GM20431 (cell line): ENCODE measurements around the gene DDX10.

ENCODE experiments used
- in situ Hi-C: fragments of 300-500 bp; cut with MseI, MboI; formaldehyde crosslinking; loops from one replicate; pipeline ENCODE4 v1.15.0; 2020; ENCODE audit warnings: low sequenced_read_pairs; ENCODE audit not compliant: unreplicated experiment

DDX10 gene

DNA sequence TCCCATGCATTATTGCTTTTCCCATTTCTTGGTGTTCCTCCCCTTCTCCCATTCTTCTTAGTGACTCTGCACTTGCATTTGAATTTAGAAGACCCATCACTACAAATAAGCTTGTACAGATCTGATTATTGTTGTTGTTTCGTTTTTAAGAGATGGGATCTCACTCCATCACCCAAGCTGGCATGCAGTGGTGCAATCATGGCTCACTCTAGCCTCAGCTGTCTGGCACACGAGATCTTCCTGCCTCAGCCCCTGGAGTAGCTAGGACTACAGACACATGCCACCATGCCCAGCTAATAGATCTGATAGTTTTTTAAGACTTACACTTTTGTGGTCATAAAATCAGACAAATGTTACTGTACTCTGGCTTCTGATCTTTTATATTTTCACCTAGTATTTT lies 252.1 kb downstream of the DDX10 start:
- in situ Hi-C loops: no loop called here

DNA sequence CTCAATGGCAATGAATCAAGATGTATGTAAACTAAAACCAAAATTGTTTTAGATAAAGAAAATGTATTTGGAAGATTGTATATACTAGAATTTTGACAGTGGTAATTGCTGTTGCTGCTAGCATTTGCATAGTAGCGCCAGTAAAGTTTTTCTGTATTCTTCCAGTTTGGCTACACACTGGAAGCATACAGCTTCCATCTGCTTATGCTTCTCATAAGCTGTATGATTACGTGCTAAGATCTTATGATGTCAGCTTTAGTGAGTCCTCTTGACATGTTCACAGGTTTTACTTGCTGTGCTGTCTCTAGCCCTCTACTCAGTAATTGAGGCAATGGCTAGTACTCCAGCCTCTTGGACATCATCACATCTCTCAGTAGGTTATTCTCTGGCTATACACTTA lies 256.3 kb downstream of the DDX10 start:
- in situ Hi-C loops: no loop called here

- in situ Hi-C loops: no loop called here
Measured at GRCh38 chr11:108922241-108922640, 257.4 kb downstream of the DDX10 start.

DNA sequence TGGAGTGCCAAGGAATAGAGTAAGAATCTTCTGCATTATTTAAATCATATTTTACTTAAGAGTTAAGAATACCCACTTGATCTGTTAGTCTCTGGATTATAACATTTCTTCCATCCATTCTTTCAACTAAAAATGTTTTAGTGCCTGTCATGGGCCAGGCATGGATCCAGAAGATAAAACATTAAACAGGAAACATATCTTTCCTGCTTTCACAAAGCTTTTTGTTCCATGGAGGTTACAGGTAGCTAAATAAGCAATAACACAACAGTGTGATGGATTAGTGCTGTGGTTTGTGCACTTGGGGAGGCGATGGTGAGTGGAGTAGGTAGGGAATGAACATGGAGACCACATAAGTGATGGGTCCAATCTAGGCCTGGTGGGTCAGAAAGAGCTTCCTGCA lies 258.5 kb downstream of the DDX10 start:
- in situ Hi-C loops: no loop called here

DNA sequence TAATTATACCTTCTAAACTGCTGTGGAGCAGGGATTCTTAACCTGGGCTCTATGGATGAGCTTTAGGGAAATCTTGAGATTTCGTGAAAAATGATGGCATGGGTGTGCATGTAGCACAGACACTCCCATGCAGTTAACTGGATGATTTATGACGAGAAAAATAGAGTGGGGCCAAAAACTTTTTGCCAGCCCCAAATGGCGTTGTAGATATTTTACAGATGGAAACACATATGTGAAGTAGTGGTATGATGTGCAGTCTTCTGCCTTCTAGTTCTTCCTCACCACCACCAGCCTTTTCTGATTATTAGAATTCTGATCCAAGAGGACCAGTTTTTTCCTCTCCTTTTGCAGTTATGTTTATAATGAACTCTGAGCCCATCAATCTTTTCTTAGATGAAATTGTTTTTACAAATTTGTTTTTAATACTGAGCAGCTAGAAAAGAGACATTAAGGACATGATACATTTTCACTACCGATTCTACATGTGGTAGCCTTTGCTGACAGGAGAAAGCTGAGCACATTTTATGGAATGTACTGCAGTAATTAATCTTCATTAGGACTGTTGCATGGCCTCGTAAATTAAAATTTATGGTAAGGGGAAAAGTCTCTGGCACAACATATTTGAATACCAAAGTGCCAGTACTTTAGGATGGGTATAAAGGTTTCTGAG lies 261.4 kb downstream of the DDX10 start:
- in situ Hi-C loops: no loop called here

- in situ Hi-C loops: no loop called here
Measured at GRCh38 chr11:108926841-108927577, 262.1 kb downstream of the DDX10 start.

DNA sequence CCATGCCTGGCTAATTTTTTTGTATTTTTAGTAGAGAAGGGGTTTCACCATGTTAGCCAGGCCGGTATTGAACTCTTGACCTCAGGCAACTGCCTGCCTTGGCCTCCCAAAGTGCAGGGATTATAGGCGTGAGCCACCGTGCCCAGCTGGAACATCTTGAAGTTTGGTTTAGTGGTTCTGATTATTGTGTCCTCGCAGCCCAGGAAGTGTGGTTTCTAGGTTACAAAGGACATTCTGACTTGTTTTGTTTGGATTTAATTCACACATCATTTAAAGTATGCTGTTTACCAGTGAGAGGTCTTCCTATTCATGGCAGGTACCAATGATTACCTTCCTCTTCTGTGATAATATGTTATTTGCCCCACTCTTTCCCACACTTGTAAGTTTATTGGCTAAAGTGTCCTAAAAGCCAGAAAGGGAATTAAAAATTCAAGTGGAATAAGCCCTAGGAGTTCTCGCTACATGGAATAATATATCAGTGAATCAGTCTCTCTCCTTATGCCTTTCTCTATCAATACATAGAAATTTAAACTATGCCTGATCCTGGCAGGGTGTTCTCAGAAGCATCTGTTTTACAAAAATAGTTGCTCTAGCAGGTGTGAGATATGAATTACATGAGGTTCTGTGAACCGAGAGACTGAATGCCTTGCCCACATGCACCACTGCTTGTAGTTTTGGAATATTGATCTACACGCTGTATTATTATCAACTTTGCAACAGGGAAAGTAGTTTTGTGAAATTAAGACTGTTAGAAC lies 263.1 kb downstream of the DDX10 start:
- in situ Hi-C loops: no loop called here

GRCh38 chr11:108929241-108929640 lies 264.4 kb downstream of the DDX10 start:
- in situ Hi-C loops: no loop called here

DNA sequence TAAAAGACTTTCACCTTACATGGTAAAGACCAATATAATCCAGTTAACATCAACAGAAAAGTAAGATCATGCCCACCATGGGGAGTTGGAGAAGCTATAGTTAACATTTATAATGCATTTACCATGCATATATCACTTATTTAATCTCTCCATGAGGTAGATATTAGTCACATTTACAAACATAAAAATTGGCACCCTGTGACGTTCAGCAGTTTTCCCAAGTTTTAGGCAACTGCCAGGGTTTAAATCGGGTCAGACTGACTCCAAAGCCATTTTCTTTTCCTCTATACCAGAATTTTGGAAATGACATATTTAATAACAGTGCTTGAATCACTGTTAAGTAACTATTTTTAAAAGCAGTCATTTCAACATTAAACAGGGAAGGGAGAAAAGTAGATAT lies 266.3 kb downstream of the DDX10 start:
- in situ Hi-C loops: no loop called here

DNA sequence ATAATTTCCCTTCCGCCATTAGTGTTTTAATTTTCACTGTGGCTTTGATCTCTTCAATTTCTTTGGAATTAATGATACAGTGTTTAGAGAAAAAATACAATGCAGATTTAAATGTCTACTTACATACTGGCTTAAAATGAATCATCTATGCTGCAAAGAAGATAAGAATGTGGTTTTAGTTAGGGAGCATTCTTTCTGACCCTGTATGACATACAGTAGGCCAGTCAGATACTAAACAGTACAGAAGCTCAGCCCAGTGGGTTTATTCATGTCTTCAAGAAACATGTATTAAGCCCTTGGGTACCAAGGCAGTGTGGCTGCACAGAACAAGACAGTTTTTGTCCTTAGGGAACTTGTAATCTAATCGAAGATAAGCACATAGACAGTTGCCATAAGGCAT lies 268.8 kb downstream of the DDX10 start:
- in situ Hi-C loops: no loop called here

DNA sequence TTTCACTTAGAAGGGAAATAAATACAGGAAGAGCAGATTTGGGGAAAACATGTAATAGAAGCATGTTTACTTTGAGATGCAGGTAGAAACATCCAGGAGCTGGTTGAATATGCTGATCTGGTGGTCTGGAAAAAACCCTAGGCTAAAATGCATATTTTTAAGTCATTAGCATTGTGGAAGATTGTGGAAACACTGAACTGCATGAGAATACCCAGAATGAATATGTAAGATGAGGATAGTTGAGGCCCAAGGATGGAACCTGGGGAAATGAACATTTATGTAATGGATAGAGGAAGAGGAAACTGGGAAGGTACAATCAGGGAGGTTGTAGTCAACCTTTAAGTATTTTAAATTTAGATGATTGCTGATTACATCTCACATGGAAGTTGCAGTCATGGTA lies 269.4 kb downstream of the DDX10 start:
- in situ Hi-C loops: no loop called here

- in situ Hi-C loops: no loop called here
Measured at GRCh38 chr11:108934696-108935095, 269.8 kb downstream of the DDX10 start.

DNA sequence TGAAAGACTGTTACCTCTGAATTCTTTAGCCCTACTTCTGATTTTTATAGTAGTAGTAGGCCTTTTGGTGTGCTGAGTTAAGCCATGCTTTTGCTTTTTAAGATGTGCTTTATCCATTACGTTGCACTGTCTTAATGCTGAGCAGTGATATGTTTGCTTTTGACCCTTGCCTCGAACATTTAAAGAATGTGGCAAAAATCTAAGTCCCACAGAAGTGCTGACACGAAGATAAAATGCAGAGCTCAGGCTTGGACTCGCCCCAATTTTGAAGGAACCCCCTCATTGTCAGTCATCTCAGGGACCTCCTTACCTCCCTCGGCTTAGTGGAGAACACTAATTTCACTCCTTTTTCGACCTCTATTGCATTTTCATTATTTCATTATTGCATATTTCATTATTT lies 272.9 kb downstream of the DDX10 start:
- in situ Hi-C loops: no loop called here

- in situ Hi-C loops: no loop called here
Measured at GRCh38 chr11:108938604-108939003, 273.7 kb downstream of the DDX10 start.

GRCh38 chr11:108939135-108939534 lies 274.3 kb downstream of the DDX10 start:
- in situ Hi-C loops: no loop called here

DNA sequence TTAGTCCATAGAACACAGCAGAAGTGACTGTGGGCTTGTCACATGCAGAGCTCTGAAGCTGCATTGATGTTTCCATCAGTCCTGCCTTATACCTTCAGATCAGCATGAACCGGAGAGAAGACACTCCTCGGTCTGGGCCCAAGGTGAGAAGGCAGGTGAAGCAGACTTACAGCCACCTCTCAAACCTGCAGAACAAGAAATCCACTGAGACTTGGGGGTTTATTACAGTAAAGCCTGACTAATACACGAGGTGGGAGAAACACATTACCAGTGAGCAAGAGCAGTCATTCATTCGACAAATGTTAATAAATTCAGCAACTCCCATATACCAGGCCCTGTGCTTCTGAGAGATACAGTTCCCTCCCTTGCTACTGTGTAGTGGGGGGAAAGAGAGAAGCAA lies 279.0 kb downstream of the DDX10 start:
- in situ Hi-C loops: no loop called here

DNA sequence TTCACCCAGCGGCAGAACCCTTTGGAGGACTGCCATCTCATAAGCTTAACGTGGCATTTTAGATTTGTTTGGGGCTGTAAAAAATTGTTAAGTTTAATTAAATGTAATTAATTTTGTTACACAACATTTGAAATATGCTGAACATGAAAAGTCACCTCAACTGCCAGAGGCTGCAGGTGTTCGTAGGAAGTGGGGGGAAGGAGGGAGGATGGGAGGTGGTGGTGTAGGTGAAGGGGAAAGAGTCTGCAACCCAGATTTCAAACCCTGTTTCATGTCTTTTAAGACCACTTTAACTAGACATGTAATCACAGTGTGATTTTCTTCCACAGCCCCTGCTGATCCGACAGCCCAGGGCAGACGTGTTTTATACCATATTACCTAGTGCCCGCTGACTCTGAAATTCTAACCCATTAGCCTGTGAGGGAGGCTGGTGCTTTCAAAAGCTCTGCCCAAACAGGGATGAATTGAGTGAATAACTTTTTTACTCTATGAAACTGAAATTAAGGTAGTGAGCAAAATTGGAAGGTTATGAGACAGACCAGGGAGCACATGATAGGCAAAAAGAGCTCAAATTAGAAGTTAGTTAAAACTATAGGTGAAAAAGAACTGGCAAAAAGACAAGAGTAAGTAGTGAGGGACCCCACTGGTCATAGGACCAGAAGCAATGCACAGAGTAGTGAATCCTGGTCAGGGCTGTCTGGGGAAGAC lies 279.8 kb downstream of the DDX10 start:
- in situ Hi-C loops: no loop called here

DNA sequence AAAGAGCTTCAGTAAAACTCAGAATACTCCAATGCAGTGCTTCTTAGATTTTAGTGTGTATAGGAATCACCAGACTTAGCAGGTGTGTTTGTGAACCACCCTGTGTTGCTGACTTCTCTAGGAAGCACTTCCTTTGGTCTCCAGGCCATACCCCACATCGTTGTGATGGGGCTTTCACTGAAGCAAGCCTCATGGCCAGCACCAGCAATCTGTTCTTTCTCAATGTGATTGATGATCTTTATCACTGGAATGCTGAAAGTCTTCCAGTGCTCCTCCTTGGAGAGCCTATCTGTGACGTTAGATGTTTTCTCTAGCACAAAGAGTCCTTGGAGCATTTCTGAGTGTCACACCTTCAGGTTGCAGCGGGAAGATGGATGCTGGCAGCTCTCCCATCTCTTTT lies 280.5 kb downstream of the DDX10 start:
- in situ Hi-C loops: no loop called here

DNA sequence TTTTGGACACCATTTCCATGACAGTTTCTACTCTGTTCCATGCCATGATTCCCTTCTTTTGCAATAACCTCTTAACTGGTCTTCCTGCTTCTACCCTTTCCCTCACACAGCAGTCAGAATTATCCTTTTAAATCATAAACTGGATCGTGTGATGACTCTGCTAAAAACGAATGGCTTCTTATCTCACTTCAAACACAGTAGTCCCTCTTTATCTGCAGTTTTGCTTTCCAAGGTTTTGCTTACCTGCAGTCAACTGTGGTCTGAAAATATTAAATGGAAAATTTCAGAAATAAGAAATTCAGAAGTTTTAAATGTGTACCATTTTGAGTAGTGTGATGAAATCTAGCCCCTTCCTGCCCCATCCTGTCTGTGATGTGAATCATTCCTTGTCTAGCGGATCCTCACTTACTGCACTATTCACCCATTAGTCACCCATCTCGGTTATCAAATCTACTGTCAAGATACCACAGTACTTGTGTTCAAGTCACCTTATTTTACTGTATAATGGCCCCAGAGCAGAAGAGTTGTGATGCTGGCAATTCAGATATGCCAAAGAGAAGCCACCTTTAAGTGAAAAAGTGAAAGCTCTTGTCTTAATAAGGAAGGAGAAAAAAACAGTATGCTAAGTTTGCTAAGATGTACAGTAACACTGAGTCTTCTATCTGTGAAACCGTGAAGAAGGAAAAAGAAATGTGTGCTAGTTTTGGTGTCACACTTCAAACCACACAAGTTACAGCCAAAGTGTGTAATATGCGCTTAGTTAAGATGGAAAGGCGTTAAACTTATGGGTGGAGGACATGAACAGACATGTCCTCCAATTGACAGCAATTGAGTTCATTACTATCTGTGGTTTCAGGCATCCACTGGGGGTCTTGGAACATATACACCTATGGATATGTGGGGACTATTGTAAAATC lies 283.0 kb downstream of the DDX10 start:
- in situ Hi-C loops: no loop called here
